ENCODE results near the gene VIP.

The VIP gene

DNA sequence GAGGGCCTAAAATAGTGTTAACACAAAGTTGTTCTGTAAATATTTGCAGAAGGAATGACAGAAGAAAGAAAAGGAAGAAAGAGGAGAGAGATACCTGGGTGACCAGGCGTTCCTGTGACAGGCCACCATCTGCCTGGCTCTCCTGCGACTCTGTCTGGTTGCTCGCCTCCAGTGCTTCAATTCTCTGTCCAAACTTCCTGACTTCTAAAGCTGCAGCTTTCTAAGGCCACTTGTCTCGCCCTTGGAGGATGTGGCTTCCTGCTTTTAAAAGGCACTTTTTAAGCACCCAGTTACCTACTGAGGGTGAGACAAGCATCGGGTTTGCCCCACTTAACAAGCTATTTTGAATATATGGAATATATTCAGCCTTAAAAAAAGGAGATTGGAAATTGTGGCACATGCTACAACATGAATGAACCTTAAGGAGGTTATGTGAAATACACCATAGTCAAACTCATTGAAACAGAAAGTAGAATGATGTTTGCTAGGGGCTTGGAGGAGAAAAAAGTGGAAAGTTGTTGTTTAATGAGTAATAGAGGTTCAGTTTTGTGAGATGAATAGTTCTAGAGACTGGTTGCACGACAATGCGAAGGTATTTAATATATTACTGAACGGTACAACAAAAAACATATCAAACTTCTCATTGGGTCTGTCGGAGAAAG, 32.8 kb downstream of the VIP start:
- no peak for DNase-seq

DNA sequence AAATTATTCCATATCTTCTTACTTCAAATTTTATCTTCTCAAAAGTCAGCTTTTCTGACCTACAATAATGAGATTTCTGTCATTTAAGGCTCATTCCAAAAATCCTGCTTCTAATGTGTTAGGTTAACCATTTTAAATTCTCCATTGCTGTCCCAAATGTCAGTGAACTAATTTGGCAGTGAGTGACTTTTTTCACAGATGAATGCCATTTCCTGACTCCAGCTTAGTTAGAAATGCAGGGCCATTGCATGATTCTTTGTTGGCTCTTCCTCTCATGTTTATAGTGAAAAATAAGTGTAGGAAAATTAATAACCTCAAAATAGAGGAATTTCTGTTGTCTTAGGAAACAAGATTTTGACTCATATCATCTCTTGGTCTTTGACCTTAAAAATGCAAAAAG, 44.1 kb downstream of the VIP start:
- no peak for DNase-seq

DNA sequence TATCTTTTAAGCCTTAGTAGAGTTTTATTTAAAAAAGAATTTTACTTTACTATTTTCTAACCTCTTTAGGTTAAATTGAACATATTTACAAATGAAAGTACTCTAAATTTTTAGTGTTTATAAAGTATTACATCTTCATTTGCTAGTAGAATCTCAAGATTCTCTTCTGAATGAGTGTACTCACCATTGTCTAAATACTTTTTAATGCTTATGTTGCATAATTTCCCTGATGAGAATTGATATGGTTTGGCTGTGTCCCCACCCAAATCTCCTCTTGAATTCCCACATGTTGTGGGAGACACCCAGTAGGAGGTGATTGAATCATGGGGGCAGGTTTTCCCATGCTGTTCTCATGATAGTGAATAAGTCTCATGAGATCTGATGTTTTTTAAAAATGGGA, 53.6 kb downstream of the VIP start:
- no peak for DNase-seq
